ENCODE measurements around the gene CEMP1.

DNA sequence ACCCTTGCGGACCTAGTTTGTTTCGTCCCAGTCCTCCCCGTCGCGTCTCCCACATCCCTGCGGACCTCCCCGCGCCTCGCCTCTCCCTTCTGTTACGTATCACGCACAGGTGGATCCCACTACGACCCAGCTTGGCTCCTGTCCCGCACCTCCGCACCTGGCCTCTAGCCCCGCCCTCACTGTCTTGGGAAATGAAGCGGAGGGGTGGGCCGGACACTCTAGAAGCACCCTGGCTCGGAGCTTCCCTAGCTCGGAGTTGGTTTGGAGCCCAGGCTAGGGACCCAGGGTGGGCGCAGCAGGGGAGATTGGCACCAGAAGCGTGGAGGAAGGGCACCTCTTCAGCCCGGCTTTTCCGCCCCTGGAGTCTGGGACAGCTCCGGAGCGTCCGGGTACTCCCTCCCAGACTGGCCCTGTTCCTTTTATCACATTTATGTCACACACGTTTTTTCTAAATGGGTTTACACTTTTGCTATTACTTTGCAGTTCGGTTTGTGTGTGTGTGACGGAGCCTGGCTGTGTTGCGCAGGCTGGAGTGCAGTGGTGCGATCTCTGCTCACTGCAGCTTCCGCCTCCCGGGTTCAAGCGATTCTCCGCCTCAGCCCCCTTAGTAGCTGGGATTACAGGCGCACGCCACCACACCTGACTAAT is 1.4 kb upstream of the CEMP1 start:
- TF ChIP-seq POLR2AphosphoS5 (IDR thresholded peaks at IDR 0.05) (peak; percentile 7), EP300 (IDR thresholded peaks at IDR 0.05) (no peak), POLR2A (IDR thresholded peaks at IDR 0.05) (peak in 1 of 2 donors; percentile 34)
- TF ChIP-seq, protein P1, sequence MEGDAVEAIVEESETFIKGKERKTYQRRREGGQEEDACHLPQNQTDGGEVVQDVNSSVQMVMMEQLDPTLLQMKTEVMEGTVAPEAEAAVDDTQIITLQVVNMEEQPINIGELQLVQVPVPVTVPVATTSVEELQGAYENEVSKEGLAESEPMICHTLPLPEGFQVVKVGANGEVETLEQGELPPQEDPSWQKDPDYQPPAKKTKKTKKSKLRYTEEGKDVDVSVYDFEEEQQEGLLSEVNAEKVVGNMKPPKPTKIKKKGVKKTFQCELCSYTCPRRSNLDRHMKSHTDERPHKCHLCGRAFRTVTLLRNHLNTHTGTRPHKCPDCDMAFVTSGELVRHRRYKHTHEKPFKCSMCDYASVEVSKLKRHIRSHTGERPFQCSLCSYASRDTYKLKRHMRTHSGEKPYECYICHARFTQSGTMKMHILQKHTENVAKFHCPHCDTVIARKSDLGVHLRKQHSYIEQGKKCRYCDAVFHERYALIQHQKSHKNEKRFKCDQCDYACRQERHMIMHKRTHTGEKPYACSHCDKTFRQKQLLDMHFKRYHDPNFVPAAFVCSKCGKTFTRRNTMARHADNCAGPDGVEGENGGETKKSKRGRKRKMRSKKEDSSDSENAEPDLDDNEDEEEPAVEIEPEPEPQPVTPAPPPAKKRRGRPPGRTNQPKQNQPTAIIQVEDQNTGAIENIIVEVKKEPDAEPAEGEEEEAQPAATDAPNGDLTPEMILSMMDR (IDR thresholded peaks at IDR 0.05): no peak

All from gastroesophageal sphincter (tissue), 3 donors.